PC-9 (cell line): ENCODE measurements around the gene FMO2. TPM values are rescaled to one million over a fixed set of nuclear protein-coding genes. Genes with fewer than 3 reads are reported as not detected.

Experiments
- BruUV-seq: library from RNA; stranded (reverse); fragments of 400-500 nt; replicated peaks from 2 replicates; lab custom pipeline; 2021; lab: Mats Ljungman, UMichigan
- CTCF ChIA-PET: fragments of 300-600 bp; sonication (Branson Sonifier 250); formaldehyde crosslinking; loops from one replicate; lab custom pipeline; 2022; ENCODE audit warnings: antibody characterized with exemption; lab: Charles Lee
- POLR2A ChIA-PET: fragments of 300-600 bp; sonication (Branson Sonifier 250); formaldehyde crosslinking; loops from one replicate; lab custom pipeline; 2022; ENCODE audit warnings: antibody characterized with exemption; ENCODE audit not compliant: unreplicated experiment; lab: Charles Lee
- DNase-seq, 2 experiments: peaks; one replicate each; pipeline versions ENCODE4 v3.0.0 to v3.0.0-alpha.2; 2015 to 2022; ENCODE audit warnings: mixed read lengths in 1 of 2
- H2AFZ ChIP-seq: fragments of 200-600 bp; sonication (generic); 2 replicates; pipeline ENCODE4 v1.8.1; 2017; ENCODE audit warnings: antibody characterized with exemption
- H3F3A ChIP-seq: fragments of 200-600 bp; sonication (generic); 2 replicates; pipeline ENCODE4 v1.8.1; 2017; ENCODE audit warnings: antibody characterized with exemption, mild to moderate bottlenecking, low read depth; ENCODE audit not compliant: insufficient read depth
- H3K27ac ChIP-seq: fragments of 200-600 bp; sonication (generic); 2 replicates; pipeline ENCODE4 v1.6.1; 2016; ENCODE audit warnings: mixed run types
- H3K27me3 ChIP-seq: fragments of 200-600 bp; sonication (generic); 2 replicates; pipeline ENCODE4 v1.6.1; 2016; ENCODE audit warnings: low read depth, mixed run types; ENCODE audit not compliant: insufficient read depth
- H3K36me3 ChIP-seq: fragments of 200-600 bp; sonication (generic); 2 replicates; pipeline ENCODE4 v1.6.1; 2016; ENCODE audit warnings: low read depth, mixed run types
- H3K4me1 ChIP-seq: fragments of 200-600 bp; sonication (generic); replicated peaks from 2 replicates; pipeline ENCODE4 v1.6.1; 2016; ENCODE audit warnings: mixed run types; ENCODE audit not compliant: insufficient read depth
- H3K4me2 ChIP-seq: fragments of 200-600 bp; sonication (generic); 2 replicates; pipeline ENCODE4 v1.6.1; 2017; ENCODE audit warnings: mixed run types
- H3K4me3 ChIP-seq: fragments of 200-600 bp; sonication (generic); 2 replicates; pipeline ENCODE4 v1.6.1; 2016; ENCODE audit warnings: mixed run types
- H3K79me2 ChIP-seq: fragments of 200-600 bp; sonication (generic); 2 replicates; pipeline ENCODE4 v1.6.1; 2017; ENCODE audit warnings: low read depth, mixed run types
- H3K9me2 ChIP-seq: fragments of 200-600 bp; sonication (generic); 2 replicates; pipeline ENCODE4 v1.8.1; 2017; ENCODE audit warnings: mild to moderate bottlenecking; ENCODE audit not compliant: insufficient read depth
- H3K9me3 ChIP-seq: fragments of 200-600 bp; sonication (generic); 2 replicates; pipeline ENCODE4 v1.8.1; 2016; ENCODE audit warnings: low read depth; ENCODE audit not compliant: insufficient read depth
- H4K20me1 ChIP-seq: fragments of 200-600 bp; sonication (generic); 2 replicates; pipeline ENCODE4 v1.8.1; 2017; ENCODE audit not compliant: insufficient read depth
- EZH2 ChIP-seq: fragments of 200-600 bp; sonication (generic); IDR thresholded peaks from 2 replicates; pipeline ENCODE4 v1.8.0; 2017; ENCODE audit warnings: antibody characterized with exemption, low read depth
- intact Hi-C: fragments of 100-400 bp; cut with micrococcal nuclease; formaldehyde crosslinking; loops from one replicate; pipeline ENCODE4 v1.10.0; 2022; ENCODE audit not compliant: unreplicated experiment
- total RNA-seq: library from RNA; stranded (reverse); gene quantifications from 2 replicates; pipeline ENCODE4 v1.2.3, GENCODE V29; 2021
- TF ChIP-seq, protein P1 (sequence below): fragments of 200-600 bp; sonication (generic); conservative IDR thresholded peaks from 2 replicates; pipeline ENCODE4 v1.6.1; 2017; ENCODE audit warnings: mixed run types, antibody characterized with exemption, mild to moderate bottlenecking, moderate library complexity

Gene FMO2
- total RNA-seq, 1 experiment from 2014 or later = not detected

DNA sequence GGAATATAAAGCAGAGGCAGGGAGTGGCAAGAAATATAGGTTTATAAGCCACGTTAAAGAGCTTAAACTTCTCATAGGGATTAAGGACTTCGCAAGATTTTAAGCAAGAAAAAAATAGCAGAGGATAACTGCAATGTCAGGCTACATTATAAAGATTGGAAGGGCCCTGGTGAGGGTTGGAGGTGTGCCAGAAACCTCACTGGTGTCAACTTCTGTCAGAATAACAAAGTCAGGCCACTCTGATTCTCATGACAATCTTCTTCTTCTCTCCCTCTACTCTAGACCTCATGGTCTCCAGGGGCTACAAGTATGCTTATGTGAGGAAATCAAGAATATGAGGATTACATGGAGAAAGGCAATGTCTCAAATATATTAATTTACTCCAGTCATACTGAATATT is 32.6 kb upstream of the FMO2 start:
- TF ChIP-seq, protein P1, sequence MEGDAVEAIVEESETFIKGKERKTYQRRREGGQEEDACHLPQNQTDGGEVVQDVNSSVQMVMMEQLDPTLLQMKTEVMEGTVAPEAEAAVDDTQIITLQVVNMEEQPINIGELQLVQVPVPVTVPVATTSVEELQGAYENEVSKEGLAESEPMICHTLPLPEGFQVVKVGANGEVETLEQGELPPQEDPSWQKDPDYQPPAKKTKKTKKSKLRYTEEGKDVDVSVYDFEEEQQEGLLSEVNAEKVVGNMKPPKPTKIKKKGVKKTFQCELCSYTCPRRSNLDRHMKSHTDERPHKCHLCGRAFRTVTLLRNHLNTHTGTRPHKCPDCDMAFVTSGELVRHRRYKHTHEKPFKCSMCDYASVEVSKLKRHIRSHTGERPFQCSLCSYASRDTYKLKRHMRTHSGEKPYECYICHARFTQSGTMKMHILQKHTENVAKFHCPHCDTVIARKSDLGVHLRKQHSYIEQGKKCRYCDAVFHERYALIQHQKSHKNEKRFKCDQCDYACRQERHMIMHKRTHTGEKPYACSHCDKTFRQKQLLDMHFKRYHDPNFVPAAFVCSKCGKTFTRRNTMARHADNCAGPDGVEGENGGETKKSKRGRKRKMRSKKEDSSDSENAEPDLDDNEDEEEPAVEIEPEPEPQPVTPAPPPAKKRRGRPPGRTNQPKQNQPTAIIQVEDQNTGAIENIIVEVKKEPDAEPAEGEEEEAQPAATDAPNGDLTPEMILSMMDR = no peak
- TF ChIP-seq EZH2 = no peak
- no peaks in the 10 kb centered on the region; the same call in 1 of the 2 replicates for H3K9me2 ChIP-seq
- H2AFZ ChIP-seq = no peak overlapping the region
- H3K79me2 ChIP-seq = no peaks in the 10 kb centered on the region
- H3K27ac ChIP-seq = no peak overlapping the region
- peaks cover 8% of the 10 kb centered on the region; the same call in 1 of the 2 replicates for H3K27me3 ChIP-seq
- H3K4me1 ChIP-seq = no peaks in the 10 kb centered on the region
- H3K4me3 ChIP-seq = no peak overlapping the region
- no peaks in the 10 kb centered on the region for H3F3A ChIP-seq
- BruUV-seq = no TSS peak
- no peak overlapping the region for H3K4me2 ChIP-seq
- no peaks in the 10 kb centered on the region for H3K9me3 ChIP-seq
- H4K20me1 ChIP-seq = no peaks in the 10 kb centered on the region
- CTCF ChIA-PET = no interaction called here
- intact Hi-C loops = no loop called here
- POLR2A ChIA-PET = no interaction called here
- H3K36me3 ChIP-seq = no peaks in the 10 kb centered on the region
- DNase-seq = no peak

DNA sequence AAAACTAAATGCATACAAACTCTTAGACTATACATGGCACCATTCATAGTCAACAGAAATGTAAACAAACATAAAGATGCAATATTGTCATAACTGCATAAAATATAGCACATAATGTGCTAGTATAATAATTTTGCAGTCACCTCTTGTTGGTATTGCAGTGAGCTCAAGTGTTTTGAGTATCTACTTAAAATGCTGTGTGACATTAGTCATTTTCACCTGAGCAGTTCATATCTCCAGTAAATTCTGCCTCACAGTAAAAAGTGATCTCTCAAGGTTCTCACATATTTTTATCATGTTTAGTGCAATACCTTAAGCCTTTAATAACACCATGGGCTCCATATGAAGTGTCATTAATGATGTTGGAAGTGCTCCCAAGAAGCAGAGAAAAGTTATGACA is 29.6 kb upstream of the FMO2 start:
- Histone ChIP-seq H3F3A (no peaks in the 10 kb centered on the region), H3K36me3 (no peaks in the 10 kb centered on the region), H3K9me3 (no peaks in the 10 kb centered on the region), H3K9me2 (no peaks in the 10 kb centered on the region), H3K79me2 (no peaks in the 10 kb centered on the region), H3K4me3 (no peak overlapping the region), H2AFZ (no peak overlapping the region), H3K4me1 (no peaks in the 10 kb centered on the region), H4K20me1 (no peaks in the 10 kb centered on the region), H3K4me2 (no peak overlapping the region), H3K27me3 (no peaks in the 10 kb centered on the region), H3K27ac (no peak overlapping the region)
- TF ChIP-seq, protein P1 = no peak
- TF ChIP-seq EZH2 = no peak
- no peak for DNase-seq
- intact Hi-C loops = no loop called here
- CTCF ChIA-PET = no interaction called here
- BruUV-seq = no TSS peak
- POLR2A ChIA-PET = no interaction called here

DNA sequence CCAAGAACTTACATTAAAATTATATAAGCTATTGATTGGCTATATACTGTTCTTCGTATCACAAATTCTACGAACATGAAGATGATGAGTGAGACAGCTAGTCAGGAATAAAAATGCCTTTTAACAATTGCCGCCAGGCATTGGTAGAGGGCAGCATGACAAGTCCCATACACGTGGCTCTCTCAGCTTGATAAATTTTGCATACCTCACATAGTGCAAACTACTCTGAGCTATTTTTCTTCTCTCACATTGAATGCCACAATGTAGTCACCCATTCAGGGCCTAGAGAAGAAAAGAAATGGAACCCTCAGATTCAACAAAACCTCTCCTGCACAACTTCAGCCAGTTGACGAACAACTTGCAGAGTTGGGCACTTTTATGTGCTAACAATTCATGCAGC is 27.0 kb upstream of the FMO2 start:
- no peak overlapping the region for H3K4me3 ChIP-seq
- H2AFZ ChIP-seq = no peak overlapping the region
- H4K20me1 ChIP-seq = no peaks in the 10 kb centered on the region
- no peaks in the 10 kb centered on the region for H3K27me3 ChIP-seq
- no peak for TF ChIP-seq EZH2
- TF ChIP-seq, protein P1 = no peak
- ChIA-PET POLR2A (no interaction called here), CTCF (no interaction called here)
- peaks cover under 1% of the 10 kb centered on the region; the same call in 1 of the 2 replicates for H3K9me2 ChIP-seq
- H3K4me2 ChIP-seq = no peak overlapping the region
- H3K36me3 ChIP-seq = no peaks in the 10 kb centered on the region
- no peak overlapping the region for H3K27ac ChIP-seq
- intact Hi-C loops = no loop called here
- H3F3A ChIP-seq = no peaks in the 10 kb centered on the region
- H3K9me3 ChIP-seq = no peaks in the 10 kb centered on the region
- H3K79me2 ChIP-seq = no peaks in the 10 kb centered on the region
- no TSS peak for BruUV-seq
- no peaks in the 10 kb centered on the region for H3K4me1 ChIP-seq
- no peak for DNase-seq
